ENCODE measurements around the gene CILP.

Gene CILP

GRCh38 chr15:65156692-65157091, 54.6 kb downstream of the CILP start:
- no peak for DNase-seq (ENCODE audit: low read depth)

- DNase-seq (ENCODE audit: low read depth) = no peak
These were observed 56.6 kb downstream of the CILP start for GRCh38 chr15:65154720-65155119.

DNA sequence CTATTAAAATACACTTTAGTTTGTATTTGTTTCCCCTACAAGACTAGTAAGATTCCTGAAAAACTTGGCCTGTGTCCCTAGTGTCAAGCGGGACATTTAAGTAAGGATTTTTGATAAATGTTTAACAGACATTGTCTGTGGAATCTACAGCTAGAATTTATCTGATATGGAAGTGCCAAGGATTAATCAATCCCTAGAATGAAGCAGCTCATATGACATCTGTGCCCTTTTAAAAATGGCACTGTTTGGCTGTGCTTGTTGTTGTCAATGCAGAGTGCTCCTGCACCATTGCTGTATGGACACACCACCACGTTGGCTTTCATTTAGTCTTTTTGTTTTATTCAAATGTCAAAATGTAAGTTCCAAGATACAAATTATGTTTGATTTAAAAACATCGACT, 63.4 kb downstream of the CILP start:
- no peak for DNase-seq (ENCODE audit: low read depth)

GRCh38 chr15:65146438-65146837, 64.8 kb downstream of the CILP start:
- DNase-seq (ENCODE audit: low read depth) = no peak

Data from stimulated activated CD8-positive, alpha-beta memory T cell treated with anti-CD3 and anti-CD28 coated beads, Interleukin-15, amount 100 ng/mL, for 24 hours (primary cell).